Smooth muscle cell (in vitro differentiated cells): ENCODE results near the gene TMEM176A. TPM values are rescaled to one million over a fixed set of nuclear protein-coding genes. Genes with fewer than 3 reads are reported as not detected.
"Not testable (repeated sequence)": the region's sequence is repeated elsewhere in the genome, so short reads cannot be mapped to it uniquely, and the experiment has no call there.

ENCODE experiments used
- DNase-seq: peaks from one replicate; lab custom pipeline; 2025; ENCODE audit not compliant: unreplicated experiment; lab: John Stamatoyannopoulos, UW
- H2AFZ ChIP-seq: fragments of 200-600 bp; sonication (generic); 2 replicates; pipeline ENCODE4 v1.6.0; 2016; ENCODE audit warnings: antibody characterized with exemption, low read depth, mild to moderate bottlenecking
- H3F3A ChIP-seq: fragments of 200-600 bp; sonication (generic); 2 replicates; pipeline ENCODE4 v1.6.0; 2017; ENCODE audit warnings: antibody characterized with exemption, low read depth
- H3K27ac ChIP-seq: fragments of 200-600 bp; sonication (generic); 2 replicates; pipeline ENCODE4 v1.5.1; 2016; ENCODE audit warnings: low read depth, mild to moderate bottlenecking
- H3K27me3 ChIP-seq: fragments of 200-600 bp; sonication (generic); 2 replicates; pipeline ENCODE4 v1.6.1; 2016; ENCODE audit warnings: low read depth, mild to moderate bottlenecking
- H3K36me3 ChIP-seq: fragments of 200-600 bp; sonication (generic); 2 replicates; pipeline ENCODE4 v1.5.1; 2016; ENCODE audit warnings: low read depth
- H3K4me1 ChIP-seq: fragments of 200-600 bp; sonication (generic); 2 replicates; pipeline ENCODE4 v1.5.1; 2016; ENCODE audit warnings: low read depth
- H3K4me2 ChIP-seq: fragments of 200-600 bp; sonication (generic); 2 replicates; pipeline ENCODE4 v1.6.0; 2016; ENCODE audit warnings: mild to moderate bottlenecking
- H3K4me3 ChIP-seq: fragments of 200-600 bp; sonication (generic); 2 replicates; pipeline ENCODE4 v1.5.1; 2016; ENCODE audit warnings: mild to moderate bottlenecking
- H3K79me2 ChIP-seq: fragments of 200-600 bp; sonication (generic); 2 replicates; pipeline ENCODE4 v1.6.0; 2016; ENCODE audit warnings: low read depth, mild to moderate bottlenecking
- H3K9ac ChIP-seq: fragments of 200-600 bp; sonication (generic); 2 replicates; pipeline ENCODE4 v1.6.0; 2016; ENCODE audit warnings: low read depth
- H3K9me3 ChIP-seq: fragments of 200-600 bp; sonication (generic); replicated peaks from 2 replicates; pipeline ENCODE4 v1.5.1; 2016; ENCODE audit warnings: low read depth
- H4K20me1 ChIP-seq: fragments of 200-600 bp; sonication (generic); 2 replicates; pipeline ENCODE4 v1.6.0; 2016; ENCODE audit warnings: low read depth
- WGBS: methylation state at CpG from one replicate; pipeline ENCODE4 v1.1.7; 2016; ENCODE audit warnings: low lambda C conversion rate; 5-methylcytosine and 5-hydroxymethylcytosine counted together
- polyA plus RNA-seq: library from polyadenylated mRNA; unstranded; fragments of >200 nt; fragmentation: Nextera tagmentation; extraction: Ambion mirVana; gene quantifications from 2 replicates; pipeline ENCODE4 v1.2.1, GENCODE V29; 2016
- total RNA-seq: library from RNA; depleted of rRNA; stranded (reverse); fragments of >200 nt; gene quantifications from 2 replicates; pipeline ENCODE4 v1.2.3, GENCODE V29; 2014
- TF ChIP-seq, protein P1 (sequence below): fragments of 200-600 bp; sonication (generic); IDR thresholded peaks from 2 replicates; pipeline ENCODE4 v1.5.1; 2017; ENCODE audit warnings: borderline replicate concordance, mild to moderate bottlenecking, antibody characterized with exemption; ENCODE audit not compliant: insufficient read depth, poor library complexity, severe bottlenecking

The TMEM176A gene
- total and polyA plus RNA-seq, 2 experiments from 2014 or later, result 52.8 to 105 TPM

DNA sequence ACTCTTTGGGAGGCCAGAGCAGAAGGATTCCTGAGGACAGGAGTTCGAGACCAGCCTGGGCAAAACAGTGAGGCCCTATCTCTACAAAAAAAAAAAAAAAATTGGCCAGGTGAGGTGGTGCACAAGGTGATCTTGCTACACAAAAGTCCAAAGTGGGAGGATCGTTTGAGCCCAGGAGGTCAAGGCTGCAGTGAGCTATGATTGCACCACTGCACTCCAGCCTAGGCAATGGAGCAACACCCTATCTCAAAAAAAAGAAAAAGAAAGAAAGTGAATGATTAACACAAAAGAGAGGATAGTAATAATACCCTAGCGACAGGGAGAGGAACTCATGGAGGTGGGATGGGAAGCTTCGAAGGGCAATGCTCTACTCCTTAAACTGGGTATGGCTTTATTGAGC, 30.8 kb upstream of the TMEM176A start:
- H3K9me3 ChIP-seq, result no peaks in the 10 kb centered on the region
- no peak overlapping the region for H3K4me2 ChIP-seq
- no peaks in the 10 kb centered on the region for H3K36me3 ChIP-seq
- no peak overlapping the region for H3K4me3 ChIP-seq
- H3K79me2 ChIP-seq, result no peaks in the 10 kb centered on the region
- H3K27me3 ChIP-seq, result no peaks in the 10 kb centered on the region
- H3F3A ChIP-seq, result no peaks in the 10 kb centered on the region
- H2AFZ ChIP-seq, result no peak overlapping the region
- 91% methylated on average over 4 of the region's 4 CpGs for WGBS
- no peak overlapping the region for H3K27ac ChIP-seq
- TF ChIP-seq, protein P1, sequence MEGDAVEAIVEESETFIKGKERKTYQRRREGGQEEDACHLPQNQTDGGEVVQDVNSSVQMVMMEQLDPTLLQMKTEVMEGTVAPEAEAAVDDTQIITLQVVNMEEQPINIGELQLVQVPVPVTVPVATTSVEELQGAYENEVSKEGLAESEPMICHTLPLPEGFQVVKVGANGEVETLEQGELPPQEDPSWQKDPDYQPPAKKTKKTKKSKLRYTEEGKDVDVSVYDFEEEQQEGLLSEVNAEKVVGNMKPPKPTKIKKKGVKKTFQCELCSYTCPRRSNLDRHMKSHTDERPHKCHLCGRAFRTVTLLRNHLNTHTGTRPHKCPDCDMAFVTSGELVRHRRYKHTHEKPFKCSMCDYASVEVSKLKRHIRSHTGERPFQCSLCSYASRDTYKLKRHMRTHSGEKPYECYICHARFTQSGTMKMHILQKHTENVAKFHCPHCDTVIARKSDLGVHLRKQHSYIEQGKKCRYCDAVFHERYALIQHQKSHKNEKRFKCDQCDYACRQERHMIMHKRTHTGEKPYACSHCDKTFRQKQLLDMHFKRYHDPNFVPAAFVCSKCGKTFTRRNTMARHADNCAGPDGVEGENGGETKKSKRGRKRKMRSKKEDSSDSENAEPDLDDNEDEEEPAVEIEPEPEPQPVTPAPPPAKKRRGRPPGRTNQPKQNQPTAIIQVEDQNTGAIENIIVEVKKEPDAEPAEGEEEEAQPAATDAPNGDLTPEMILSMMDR, result no peak
- no peak for DNase-seq
- H3K9ac ChIP-seq, result no peak overlapping the region
- no peaks in the 10 kb centered on the region for H3K4me1 ChIP-seq
- no peaks in the 10 kb centered on the region for H4K20me1 ChIP-seq

DNA sequence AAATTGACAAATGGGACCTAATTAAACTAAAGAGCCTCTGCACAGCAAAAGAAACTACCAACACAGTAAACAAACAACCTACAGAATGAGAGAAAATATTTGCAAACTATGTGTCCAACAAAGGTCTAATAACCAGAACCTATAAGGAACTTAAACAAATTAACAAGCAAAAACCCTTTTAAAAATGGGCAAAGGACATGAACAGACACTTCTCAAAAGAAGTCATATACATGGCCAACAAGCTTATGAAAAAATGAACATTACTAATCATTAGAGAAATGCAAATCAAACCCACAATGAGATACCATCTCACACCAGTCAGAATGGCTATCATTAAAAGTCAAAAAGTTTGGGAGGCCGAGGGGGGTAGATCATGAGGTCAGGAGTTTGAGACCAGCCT, 26.4 kb upstream of the TMEM176A start:
- not testable (repeated sequence) for H3K9me3 ChIP-seq, H3K4me3 ChIP-seq, H3K9ac ChIP-seq, H4K20me1 ChIP-seq, H3K4me2 ChIP-seq, H3K36me3 ChIP-seq, H2AFZ ChIP-seq, H3F3A ChIP-seq, H3K27me3 ChIP-seq, H3K4me1 ChIP-seq, H3K79me2 ChIP-seq, DNase-seq, H3K27ac ChIP-seq
- 75% methylated on average over 1 of the region's 1 CpG for WGBS

DNA sequence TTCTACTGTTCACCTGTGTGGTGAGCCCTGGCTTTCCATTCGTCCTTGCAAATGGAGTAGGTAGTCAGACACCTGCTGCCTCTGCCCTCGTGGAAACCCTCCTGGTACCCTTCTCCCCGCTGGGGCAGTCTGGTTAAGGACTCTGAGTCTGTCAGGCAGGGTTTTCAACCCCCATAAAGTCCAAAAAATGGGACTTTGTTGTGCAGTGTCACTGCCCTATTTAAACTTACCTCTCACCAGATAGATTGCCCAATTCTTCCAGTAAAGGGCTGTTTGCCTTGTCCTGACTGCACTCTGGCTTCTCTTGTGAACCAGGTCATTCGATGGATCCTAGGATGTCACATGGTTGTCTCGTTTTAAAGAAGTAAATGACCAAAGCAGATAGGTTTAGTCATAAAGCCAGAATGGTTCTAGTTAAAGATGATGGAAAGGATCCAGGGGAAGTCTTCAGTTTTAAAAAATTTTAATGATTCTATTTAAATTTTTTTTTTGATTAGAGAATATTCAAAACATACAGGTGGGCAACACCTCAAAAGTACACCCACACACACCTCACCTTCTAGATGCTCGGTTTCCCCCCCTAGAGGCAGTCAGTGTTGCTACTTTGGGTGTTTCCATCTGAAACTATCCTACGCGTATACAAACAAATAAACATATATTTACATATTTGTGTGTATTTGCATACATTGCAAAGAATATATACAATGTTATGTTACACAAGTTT, 22.4 kb upstream of the TMEM176A start:
- TF ChIP-seq, protein P1, result no peak
- Histone ChIP-seq H4K20me1 (no peaks in the 10 kb centered on the region), H2AFZ (no peak overlapping the region), H3K9me3 (no peaks in the 10 kb centered on the region), H3F3A (no peaks in the 10 kb centered on the region), H3K27me3 (peaks cover 6% of the 10 kb centered on the region), H3K79me2 (no peaks in the 10 kb centered on the region), H3K36me3 (no peaks in the 10 kb centered on the region), H3K4me1 (no peaks in the 10 kb centered on the region), H3K27ac (no peak overlapping the region), H3K9ac (no peak overlapping the region), H3K4me2 (no peak overlapping the region), H3K4me3 (no peak overlapping the region)
- DNase-seq, result no peak
- 56% methylated on average over 8 of the region's 8 CpGs for WGBS

DNA sequence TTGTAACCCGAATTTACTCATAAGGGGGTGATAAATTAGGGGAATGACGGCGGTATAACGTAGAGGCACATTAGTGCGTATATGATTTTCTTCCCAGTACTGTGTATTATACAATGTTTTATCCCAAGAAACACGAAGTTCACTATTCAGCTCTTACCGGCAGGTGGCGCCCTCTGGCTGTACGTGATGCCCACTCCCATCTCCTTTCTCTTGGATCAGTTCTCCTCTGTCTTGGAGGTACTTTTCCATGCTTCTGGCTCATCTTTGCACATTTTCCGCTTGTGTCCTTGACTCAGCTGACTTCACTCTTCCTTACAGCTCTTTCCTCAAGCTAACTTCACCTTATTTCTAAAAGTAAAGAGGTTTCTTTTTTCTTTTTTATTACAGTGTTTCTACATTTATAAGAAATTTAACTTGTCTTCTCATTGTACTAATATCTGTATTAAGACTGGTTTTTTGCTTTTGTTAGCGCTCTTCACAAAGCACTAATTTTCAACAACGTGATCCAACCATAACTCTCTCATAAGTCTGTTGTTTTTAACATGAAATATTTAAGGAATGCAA, 21.7 kb upstream of the TMEM176A start:
- DNase-seq, result peak; percentile 61
- WGBS, result 12% methylated on average over 12 of the region's 12 CpGs

More for the DNA sequence above, 21.7 kb upstream of the TMEM176A start:
- Histone ChIP-seq H3K27me3 (peaks cover 6% of the 10 kb centered on the region), H3K9me3 (no peaks in the 10 kb centered on the region), H3K4me1 (no peaks in the 10 kb centered on the region), H2AFZ (no peak overlapping the region), H3K27ac (no peak overlapping the region), H3K36me3 (no peaks in the 10 kb centered on the region), H3F3A (no peaks in the 10 kb centered on the region), H4K20me1 (no peaks in the 10 kb centered on the region), H3K4me3 (no peak overlapping the region), H3K4me2 (peak overlapping the region; percentile 34), H3K9ac (no peak overlapping the region), H3K79me2 (no peaks in the 10 kb centered on the region)
- TF ChIP-seq, protein P1, result peak; percentile 90
